Neutrophil (primary cell): ENCODE results near the gene ARFRP1.
A peak's percentile ranks its signal among the peaks of the same experiment; 100 is the strongest.
"Not testable (repeated sequence)": the region's sequence is repeated elsewhere in the genome, so short reads cannot be mapped to it uniquely, and the experiment has no call there.

Experiments
- H3K27ac ChIP-seq: fragments of 200-600 bp; sonication (generic); 2 replicates; pipeline ENCODE4 v1.5.1; 2016; ENCODE audit warnings: mild to moderate bottlenecking, moderate library complexity
- H3K27me3 ChIP-seq: fragments of 200-600 bp; sonication (generic); 2 replicates; pipeline ENCODE4 v1.6.0; 2016; ENCODE audit warnings: mild to moderate bottlenecking
- H3K36me3 ChIP-seq: fragments of 200-600 bp; sonication (generic); 2 replicates; pipeline ENCODE4 v1.5.1; 2017
- H3K4me1 ChIP-seq, 2 experiments: fragments of 200-600 bp in 1 of 2; sonication (generic) in 1 of 2; 1 replicate in 1 of 2; 2 replicates in 1 of 2; pipeline versions ENCODE4 v1.5.1 to v1.6.1; 2013 to 2016; ENCODE audit warnings: low read depth in 1 of 2, low read length in 1 of 2, mild to moderate bottlenecking in 1 of 2, moderate library complexity in 1 of 2; ENCODE audit not compliant: control insufficient read depth in 1 of 2, insufficient read depth in 1 of 2
- H3K4me3 ChIP-seq, 2 experiments: fragments of 200-600 bp in 1 of 2; sonication (generic) in 1 of 2; 1 replicate in 1 of 2; 2 replicates in 1 of 2; pipeline ENCODE4 v1.5.1; 2013 to 2016; ENCODE audit warnings: low read depth in 1 of 2, low read length in 1 of 2, mild to moderate bottlenecking in 1 of 2, moderate library complexity in 1 of 2
- H3K9me3 ChIP-seq: fragments of 200-600 bp; sonication (generic); 2 replicates; pipeline ENCODE4 v1.5.1; 2016
- CTCF ChIP-seq: fragments of 200-600 bp; sonication (generic); IDR thresholded peaks from 2 replicates; pipeline ENCODE4 v1.5.1; 2016; ENCODE audit warnings: antibody characterized with exemption

The ARFRP1 gene

GRCh38 chr20:63661108-63661507, 46.7 kb downstream of the ARFRP1 start:
- Histone ChIP-seq H3K36me3 (peaks cover 21% of the 10 kb centered on the region), H3K9me3 (no peaks in the 10 kb centered on the region), H3K4me3 (no peak overlapping the region), H3K27me3 (no peaks in the 10 kb centered on the region), H3K4me1 (peaks cover 21 to 25% of the 10 kb centered on the region in 2 experiments), H3K27ac (no peak overlapping the region)
- TF ChIP-seq CTCF: no peak

GRCh38 chr20:63660622-63661021, 47.2 kb downstream of the ARFRP1 start:
- Histone ChIP-seq H3K9me3 (no peaks in the 10 kb centered on the region), H3K27me3 (peaks cover 4% of the 10 kb centered on the region), H3K4me1 (peaks cover 18 to 20% of the 10 kb centered on the region in 2 experiments), H3K27ac (no peak overlapping the region), H3K4me3 (no peak overlapping the region), H3K36me3 (peaks cover 21% of the 10 kb centered on the region)
- TF ChIP-seq CTCF: no peak

GRCh38 chr20:63660174-63660573, 47.6 kb downstream of the ARFRP1 start:
- not testable (repeated sequence) for H3K4me3 ChIP-seq, H3K9me3 ChIP-seq, H3K27ac ChIP-seq, H3K27me3 ChIP-seq
- H3K4me1 ChIP-seq: peaks cover 18 to 20% of the 10 kb centered on the region in 2 experiments
- H3K36me3 ChIP-seq: peaks cover 21% of the 10 kb centered on the region

GRCh38 chr20:63659370-63659769, 48.4 kb downstream of the ARFRP1 start:
- H3K27me3 ChIP-seq: peaks cover 17% of the 10 kb centered on the region
- peaks cover 21% of the 10 kb centered on the region for H3K36me3 ChIP-seq
- no peak for TF ChIP-seq CTCF
- no peak overlapping the region for H3K27ac ChIP-seq
- H3K9me3 ChIP-seq: no peaks in the 10 kb centered on the region
- peak overlapping the region in 1 of 2 experiments; percentile 93 for H3K4me3 ChIP-seq
- H3K4me1 ChIP-seq: peaks cover 18 to 20% of the 10 kb centered on the region in 2 experiments

- Histone ChIP-seq H3K27me3 (peaks cover 23% of the 10 kb centered on the region), H3K4me1 (peaks cover 20 to 22% of the 10 kb centered on the region in 2 experiments), H3K27ac (peak overlapping the region; percentile 66), H3K9me3 (no peaks in the 10 kb centered on the region), H3K36me3 (peaks cover 21% of the 10 kb centered on the region), H3K4me3 (peak overlapping the region; percentile 93 to 97)
- TF ChIP-seq CTCF: no peak
Observed at GRCh38 chr20:63658749-63659187, 49.0 kb downstream of the ARFRP1 start.

GRCh38 chr20:63657937-63658748, 49.6 kb downstream of the ARFRP1 start, which contains the start of gene RTEL1:
Gene RTEL1, plus strand, starts transcription at chr20:63658312. Its CDS starts 1,091 bp downstream, at chr20:63659403.
- Histone ChIP-seq H3K27me3 (peaks cover 29% of the 10 kb centered on the region), H3K36me3 (peaks cover 17% of the 10 kb centered on the region), H3K4me1 (peaks cover 23 to 26% of the 10 kb centered on the region in 2 experiments)

More at GRCh38 chr20:63657937-63658748, 49.6 kb downstream of the ARFRP1 start, which contains the start of gene RTEL1:
- no peaks in the 10 kb centered on the region for H3K9me3 ChIP-seq
- peak; percentile 43 for TF ChIP-seq CTCF
- H3K27ac ChIP-seq: peak within 1 kb of the TSS; percentile 66
- peak within 1 kb of the TSS; percentile 93 to 97 for H3K4me3 ChIP-seq
